H9 (cell line): ENCODE results near the gene BUB3. TPM values are rescaled to one million over a fixed set of nuclear protein-coding genes. Genes with fewer than 3 reads are reported as not detected.

Experiments
- DNase-seq: peaks from one replicate; pipeline ENCODE4 v3.0.0-alpha.2; 2017
- H2AFZ ChIP-seq: one replicate; pipeline ENCODE4 v1.6.1; 2013; ENCODE audit warnings: mild to moderate bottlenecking, low read length, control low read depth, moderate library complexity
- H2AK5ac ChIP-seq: 2 replicates; pipeline ENCODE4 v1.6.1; 2013; ENCODE audit warnings: low read length, control low read depth, mixed read lengths; ENCODE audit not compliant: insufficient read length
- H2BK120ac ChIP-seq: one replicate; pipeline ENCODE4 v1.6.1; 2013; ENCODE audit warnings: low read depth, mild to moderate bottlenecking, low read length, control low read depth, inconsistent platforms; ENCODE audit not compliant: poor library complexity, severe bottlenecking
- H2BK12ac ChIP-seq: 2 replicates; pipeline ENCODE4 v1.6.1; 2013; ENCODE audit warnings: low read length, control low read depth, mixed read lengths, low read depth; ENCODE audit not compliant: insufficient read length
- H2BK15ac ChIP-seq: 2 replicates; pipeline ENCODE4 v1.6.1; 2013; ENCODE audit warnings: low read depth, low read length, control low read depth
- H2BK20ac ChIP-seq: one replicate; pipeline ENCODE4 v1.6.1; 2013; ENCODE audit warnings: low read depth, mild to moderate bottlenecking, low read length, control low read depth, inconsistent platforms; ENCODE audit not compliant: poor library complexity, severe bottlenecking
- H2BK5ac ChIP-seq: 2 replicates; pipeline ENCODE4 v1.6.1; 2013; ENCODE audit warnings: low read length, control low read depth, mixed read lengths; ENCODE audit not compliant: insufficient read length
- H3K14ac ChIP-seq: 2 replicates; pipeline ENCODE4 v1.6.1; 2013; ENCODE audit warnings: low read length, control low read depth; ENCODE audit not compliant: insufficient read depth
- H3K18ac ChIP-seq: 2 replicates; pipeline ENCODE4 v1.6.1; 2013; ENCODE audit warnings: low read depth, mild to moderate bottlenecking, mixed read lengths, low read length, control low read depth; ENCODE audit not compliant: insufficient read length
- H3K23ac ChIP-seq: 2 replicates; pipeline ENCODE4 v1.6.1; 2013; ENCODE audit warnings: low read length, control low read depth, mixed read lengths, low read depth; ENCODE audit not compliant: insufficient read length
- H3K23me2 ChIP-seq: 2 replicates; pipeline ENCODE4 v1.6.1; 2013; ENCODE audit warnings: low read depth, mild to moderate bottlenecking, mixed read lengths, low read length, control low read depth; ENCODE audit not compliant: insufficient read length, poor library complexity, severe bottlenecking
- H3K27ac ChIP-seq: 2 replicates; pipeline ENCODE4 v1.5.1; 2013; ENCODE audit warnings: low read length, control low read depth, mixed read lengths, low read depth; ENCODE audit not compliant: insufficient read length
- H3K27me3 ChIP-seq: 2 replicates; pipeline ENCODE4 v1.6.1; 2013; ENCODE audit warnings: low read length, control low read depth, inconsistent platforms; ENCODE audit not compliant: insufficient read depth
- H3K4ac ChIP-seq: 2 replicates; pipeline ENCODE4 v1.6.1; 2013; ENCODE audit warnings: low read depth, mild to moderate bottlenecking, control low read depth, inconsistent platforms, low read length, moderate library complexity
- H3K4me1 ChIP-seq: 2 replicates; pipeline ENCODE4 v1.6.1; 2013; ENCODE audit warnings: low read length, control low read depth, inconsistent platforms; ENCODE audit not compliant: insufficient read depth
- H3K4me2 ChIP-seq: 2 replicates; pipeline ENCODE4 v1.6.1; 2013; ENCODE audit warnings: low read length, control low read depth, mixed read lengths; ENCODE audit not compliant: insufficient read length, insufficient read depth
- H3K56ac ChIP-seq: 2 replicates; pipeline ENCODE4 v1.6.1; 2013; ENCODE audit warnings: low read depth, mild to moderate bottlenecking, mixed read lengths, low read length, control low read depth; ENCODE audit not compliant: insufficient read length
- H3K79me1 ChIP-seq: 2 replicates; pipeline ENCODE4 v1.6.1; 2013; ENCODE audit warnings: low read depth, mild to moderate bottlenecking, moderate library complexity, low read length, control low read depth, inconsistent platforms; ENCODE audit not compliant: insufficient read depth, poor library complexity, severe bottlenecking
- H3K79me2 ChIP-seq: 2 replicates; pipeline ENCODE4 v1.6.1; 2013; ENCODE audit warnings: low read length, control low read depth, inconsistent platforms; ENCODE audit not compliant: insufficient read depth
- H3K9ac ChIP-seq: 2 replicates; pipeline ENCODE4 v1.6.1; 2013; ENCODE audit warnings: low read length, control low read depth, mixed read lengths; ENCODE audit not compliant: insufficient read length; ENCODE audit errors: extremely low read depth
- H3K9me3 ChIP-seq: one replicate; pipeline ENCODE4 v1.6.1; 2013; ENCODE audit warnings: low read depth, low read length, inconsistent platforms; ENCODE audit not compliant: control insufficient read depth
- H3T11ph ChIP-seq: one replicate; pipeline ENCODE4 v1.6.1; 2013; ENCODE audit warnings: mild to moderate bottlenecking, low read length, control low read depth, inconsistent platforms
- H4K20me1 ChIP-seq: one replicate; pipeline ENCODE4 v1.6.1; 2013; ENCODE audit not compliant: control insufficient read depth, insufficient read length, insufficient read depth
- H4K5ac ChIP-seq: 2 replicates; pipeline ENCODE4 v1.6.1; 2013; ENCODE audit warnings: low read depth, mild to moderate bottlenecking, mixed read lengths, low read length, control low read depth; ENCODE audit not compliant: insufficient read length
- H4K8ac ChIP-seq: replicated peaks from 2 replicates; pipeline ENCODE4 v1.6.1; 2013; ENCODE audit warnings: low read length, control low read depth, mixed read lengths, low read depth; ENCODE audit not compliant: insufficient read length
- H4K91ac ChIP-seq: 2 replicates; pipeline ENCODE4 v1.6.1; 2013; ENCODE audit warnings: low read depth, mild to moderate bottlenecking, moderate library complexity, mixed read lengths, low read length, control low read depth; ENCODE audit not compliant: insufficient read length
- H3K27ac Mint-ChIP-seq, 3 experiments: 2 replicates in 2 of 3; 3 replicates in 1 of 3; pipeline ENCODE4 v1.8.0; 2020 to 2021; ENCODE audit warnings: mixed read lengths in 3 of 3, mild to moderate bottlenecking in 1 of 3, moderate library complexity in 1 of 3
- H3K27me3 Mint-ChIP-seq: 2 replicates; pipeline ENCODE4 v1.8.0; 2021; ENCODE audit warnings: low read depth, mild to moderate bottlenecking, moderate library complexity, mixed read lengths
- H3K36me3 Mint-ChIP-seq, 3 experiments: 2 replicates in 2 of 3; 3 replicates in 1 of 3; pipeline ENCODE4 v1.8.0; 2020 to 2021; ENCODE audit warnings: low read depth in 3 of 3, mixed read lengths in 3 of 3; ENCODE audit not compliant: insufficient read depth in 1 of 3
- H3K4me1 Mint-ChIP-seq, 2 experiments: 2 replicates each; pipeline ENCODE4 v1.8.0; 2020; ENCODE audit warnings: mixed read lengths in 2 of 2
- H3K4me3 Mint-ChIP-seq, 2 experiments: 2 replicates in 1 of 2; 3 replicates in 1 of 2; pipeline ENCODE4 v1.8.0; 2020 to 2021; ENCODE audit warnings: mild to moderate bottlenecking in 2 of 2, mixed read lengths in 2 of 2, moderate library complexity in 1 of 2
- H3K9me3 Mint-ChIP-seq, 2 experiments: 2 replicates in 1 of 2; 3 replicates in 1 of 2; pipeline ENCODE4 v1.8.0; 2020; ENCODE audit warnings: mild to moderate bottlenecking in 2 of 2, mixed read lengths in 2 of 2, moderate library complexity in 1 of 2
- CTCF ChIP-seq: fragments of 200-600 bp; sonication (generic); conservative IDR thresholded peaks from 3 replicates; pipeline ENCODE4 v1.8.0; 2021; ENCODE audit warnings: antibody characterized with exemption, mild to moderate bottlenecking
- WGBS: extraction: QIAGEN DNeasy Blood & Tissue Kit; methylation state at CpG from one replicate; pipeline ENCODE4 v1.1.7; 2013; ENCODE audit warnings: missing lambda C conversion rate, low lambda C conversion rate, mixed read lengths; ENCODE audit not compliant: insufficient read length; ENCODE audit errors: extremely low coverage; 5-methylcytosine and 5-hydroxymethylcytosine counted together
- total RNA-seq: library from RNA; stranded (reverse); gene quantifications from 2 replicates; pipeline ENCODE4 v1.2.1, GENCODE V29; 2021

Gene BUB3
- total RNA-seq, 1 experiment from 2014 or later: 200 TPM

- no peak overlapping the region for H2BK120ac ChIP-seq
- H3K56ac ChIP-seq: no peak overlapping the region
- no peak overlapping the region for H4K5ac ChIP-seq
- H3K14ac ChIP-seq: no peak overlapping the region
- no CpG with 5 or more reads among the region's 9 CpGs for WGBS
- H3K4me1 Mint-ChIP-seq: peaks cover 55 to 66% of the 10 kb centered on the region in 2 experiments
- no peak overlapping the region for H3K4ac ChIP-seq
- H3K9ac ChIP-seq: no peak overlapping the region
- no peak overlapping the region for H2AFZ ChIP-seq
- no peak overlapping the region for H3K4me2 ChIP-seq
- H2BK5ac ChIP-seq: no peak overlapping the region
- H2BK12ac ChIP-seq: no peak overlapping the region
- no peak for DNase-seq
- H3K79me2 ChIP-seq: peaks cover 24% of the 10 kb centered on the region; the same call in 1 of the 2 replicates
- peak overlapping the region in 1 of 2 experiments; percentile 100; a peak in 4 of 5 replicates for H3K4me3 Mint-ChIP-seq
- H2BK15ac ChIP-seq: no peak overlapping the region
- H3K27ac Mint-ChIP-seq: peak overlapping the region in 1 of 3 experiments; percentile 49; a peak in 3 of 7 replicates
- peaks cover 35 to 42% (median 37%) of the 10 kb centered on the region in 3 experiments for H3K36me3 Mint-ChIP-seq
- no peaks in the 10 kb centered on the region for H4K20me1 ChIP-seq
- no peak overlapping the region for H2BK20ac ChIP-seq
- H2AK5ac ChIP-seq: no peak overlapping the region
- peaks cover 20% of the 10 kb centered on the region; the same call in 1 of the 2 replicates for H3K27me3 ChIP-seq
- H3K27ac ChIP-seq: no peak overlapping the region
- H3K9me3 ChIP-seq: no peaks in the 10 kb centered on the region
- no peaks in the 10 kb centered on the region for H3K79me1 ChIP-seq
- TF ChIP-seq CTCF: no peak
- H3T11ph ChIP-seq: no peak overlapping the region
- peaks cover 0 to 2% of the 10 kb centered on the region in 2 experiments; a peak in 2 of 5 replicates for H3K9me3 Mint-ChIP-seq
- peaks cover 20% of the 10 kb centered on the region for H3K23me2 ChIP-seq
- no peak overlapping the region for H4K8ac ChIP-seq
- peaks cover 51% of the 10 kb centered on the region for H3K27me3 Mint-ChIP-seq
- no peak overlapping the region for H3K18ac ChIP-seq
- no peak overlapping the region for H3K23ac ChIP-seq
- no peak overlapping the region for H4K91ac ChIP-seq
- peaks cover 10% of the 10 kb centered on the region; the same call in 1 of the 2 replicates for H3K4me1 ChIP-seq
Observed at GRCh38 chr10:123153486-123154091, 613 bp upstream of the BUB3 start.
